ENCODE data around the gene TNF.

Gene TNF

DNA sequence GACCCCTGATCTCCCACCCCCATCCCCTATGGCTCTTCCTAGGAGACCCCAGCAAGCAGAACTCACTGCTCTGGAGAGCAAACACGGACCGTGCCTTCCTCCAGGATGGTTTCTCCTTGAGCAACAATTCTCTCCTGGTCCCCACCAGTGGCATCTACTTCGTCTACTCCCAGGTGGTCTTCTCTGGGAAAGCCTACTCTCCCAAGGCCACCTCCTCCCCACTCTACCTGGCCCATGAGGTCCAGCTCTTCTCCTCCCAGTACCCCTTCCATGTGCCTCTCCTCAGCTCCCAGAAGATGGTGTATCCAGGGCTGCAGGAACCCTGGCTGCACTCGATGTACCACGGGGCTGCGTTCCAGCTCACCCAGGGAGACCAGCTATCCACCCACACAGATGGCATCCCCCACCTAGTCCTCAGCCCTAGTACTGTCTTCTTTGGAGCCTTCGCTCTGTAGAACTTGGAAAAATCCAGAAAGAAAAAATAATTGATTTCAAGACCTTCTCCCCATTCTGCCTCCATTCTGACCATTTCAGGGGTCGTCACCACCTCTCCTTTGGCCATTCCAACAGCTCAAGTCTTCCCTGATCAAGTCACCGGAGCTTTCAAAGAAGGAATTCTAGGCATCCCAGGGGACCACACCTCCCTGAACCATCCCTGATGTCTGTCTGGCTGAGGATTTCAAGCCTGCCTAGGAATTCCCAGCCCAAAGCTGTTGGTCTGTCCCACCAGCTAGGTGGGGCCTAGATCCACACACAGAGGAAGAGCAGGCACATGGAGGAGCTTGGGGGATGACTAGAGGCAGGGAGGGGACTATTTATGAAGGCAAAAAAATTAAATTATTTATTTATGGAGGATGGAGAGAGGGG, 1.9 kb upstream of the TNF start:
- FAIRE-seq, result no peak

DNA sequence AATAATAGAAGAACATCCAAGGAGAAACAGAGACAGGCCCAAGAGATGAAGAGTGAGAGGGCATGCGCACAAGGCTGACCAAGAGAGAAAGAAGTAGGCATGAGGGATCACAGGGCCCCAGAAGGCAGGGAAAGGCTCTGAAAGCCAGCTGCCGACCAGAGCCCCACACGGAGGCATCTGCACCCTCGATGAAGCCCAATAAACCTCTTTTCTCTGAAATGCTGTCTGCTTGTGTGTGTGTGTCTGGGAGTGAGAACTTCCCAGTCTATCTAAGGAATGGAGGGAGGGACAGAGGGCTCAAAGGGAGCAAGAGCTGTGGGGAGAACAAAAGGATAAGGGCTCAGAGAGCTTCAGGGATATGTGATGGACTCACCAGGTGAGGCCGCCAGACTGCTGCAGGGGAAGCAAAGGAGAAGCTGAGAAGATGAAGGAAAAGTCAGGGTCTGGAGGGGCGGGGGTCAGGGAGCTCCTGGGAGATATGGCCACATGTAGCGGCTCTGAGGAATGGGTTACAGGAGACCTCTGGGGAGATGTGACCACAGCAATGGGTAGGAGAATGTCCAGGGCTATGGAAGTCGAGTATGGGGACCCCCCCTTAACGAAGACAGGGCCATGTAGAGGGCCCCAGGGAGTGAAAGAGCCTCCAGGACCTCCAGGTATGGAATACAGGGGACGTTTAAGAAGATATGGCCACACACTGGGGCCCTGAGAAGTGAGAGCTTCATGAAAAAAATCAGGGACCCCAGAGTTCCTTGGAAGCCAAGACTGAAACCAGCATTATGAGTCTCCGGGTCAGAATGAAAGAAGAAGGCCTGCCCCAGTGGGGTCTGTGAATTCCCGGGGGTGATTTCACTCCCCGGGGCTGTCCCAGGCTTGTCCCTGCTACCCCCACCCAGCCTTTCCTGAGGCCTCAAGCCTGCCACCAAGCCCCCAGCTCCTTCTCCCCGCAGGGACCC, 981 bp upstream of the TNF start:
- FAIRE-seq, result no peak

DNA sequence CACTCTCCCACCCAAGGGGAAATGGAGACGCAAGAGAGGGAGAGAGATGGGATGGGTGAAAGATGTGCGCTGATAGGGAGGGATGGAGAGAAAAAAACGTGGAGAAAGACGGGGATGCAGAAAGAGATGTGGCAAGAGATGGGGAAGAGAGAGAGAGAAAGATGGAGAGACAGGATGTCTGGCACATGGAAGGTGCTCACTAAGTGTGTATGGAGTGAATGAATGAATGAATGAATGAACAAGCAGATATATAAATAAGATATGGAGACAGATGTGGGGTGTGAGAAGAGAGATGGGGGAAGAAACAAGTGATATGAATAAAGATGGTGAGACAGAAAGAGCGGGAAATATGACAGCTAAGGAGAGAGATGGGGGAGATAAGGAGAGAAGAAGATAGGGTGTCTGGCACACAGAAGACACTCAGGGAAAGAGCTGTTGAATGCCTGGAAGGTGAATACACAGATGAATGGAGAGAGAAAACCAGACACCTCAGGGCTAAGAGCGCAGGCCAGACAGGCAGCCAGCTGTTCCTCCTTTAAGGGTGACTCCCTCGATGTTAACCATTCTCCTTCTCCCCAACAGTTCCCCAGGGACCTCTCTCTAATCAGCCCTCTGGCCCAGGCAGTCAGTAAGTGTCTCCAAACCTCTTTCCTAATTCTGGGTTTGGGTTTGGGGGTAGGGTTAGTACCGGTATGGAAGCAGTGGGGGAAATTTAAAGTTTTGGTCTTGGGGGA, 754 bp downstream of the TNF start:
- FAIRE-seq, result no peak

DNA sequence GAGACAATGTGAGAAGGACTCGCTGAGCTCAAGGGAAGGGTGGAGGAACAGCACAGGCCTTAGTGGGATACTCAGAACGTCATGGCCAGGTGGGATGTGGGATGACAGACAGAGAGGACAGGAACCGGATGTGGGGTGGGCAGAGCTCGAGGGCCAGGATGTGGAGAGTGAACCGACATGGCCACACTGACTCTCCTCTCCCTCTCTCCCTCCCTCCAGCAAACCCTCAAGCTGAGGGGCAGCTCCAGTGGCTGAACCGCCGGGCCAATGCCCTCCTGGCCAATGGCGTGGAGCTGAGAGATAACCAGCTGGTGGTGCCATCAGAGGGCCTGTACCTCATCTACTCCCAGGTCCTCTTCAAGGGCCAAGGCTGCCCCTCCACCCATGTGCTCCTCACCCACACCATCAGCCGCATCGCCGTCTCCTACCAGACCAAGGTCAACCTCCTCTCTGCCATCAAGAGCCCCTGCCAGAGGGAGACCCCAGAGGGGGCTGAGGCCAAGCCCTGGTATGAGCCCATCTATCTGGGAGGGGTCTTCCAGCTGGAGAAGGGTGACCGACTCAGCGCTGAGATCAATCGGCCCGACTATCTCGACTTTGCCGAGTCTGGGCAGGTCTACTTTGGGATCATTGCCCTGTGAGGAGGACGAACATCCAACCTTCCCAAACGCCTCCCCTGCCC, 1.7 kb downstream of the TNF start:
- FAIRE-seq, result no peak

DNA sequence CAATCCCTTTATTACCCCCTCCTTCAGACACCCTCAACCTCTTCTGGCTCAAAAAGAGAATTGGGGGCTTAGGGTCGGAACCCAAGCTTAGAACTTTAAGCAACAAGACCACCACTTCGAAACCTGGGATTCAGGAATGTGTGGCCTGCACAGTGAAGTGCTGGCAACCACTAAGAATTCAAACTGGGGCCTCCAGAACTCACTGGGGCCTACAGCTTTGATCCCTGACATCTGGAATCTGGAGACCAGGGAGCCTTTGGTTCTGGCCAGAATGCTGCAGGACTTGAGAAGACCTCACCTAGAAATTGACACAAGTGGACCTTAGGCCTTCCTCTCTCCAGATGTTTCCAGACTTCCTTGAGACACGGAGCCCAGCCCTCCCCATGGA, 2.2 kb downstream of the TNF start:
- no peak for FAIRE-seq

DNA sequence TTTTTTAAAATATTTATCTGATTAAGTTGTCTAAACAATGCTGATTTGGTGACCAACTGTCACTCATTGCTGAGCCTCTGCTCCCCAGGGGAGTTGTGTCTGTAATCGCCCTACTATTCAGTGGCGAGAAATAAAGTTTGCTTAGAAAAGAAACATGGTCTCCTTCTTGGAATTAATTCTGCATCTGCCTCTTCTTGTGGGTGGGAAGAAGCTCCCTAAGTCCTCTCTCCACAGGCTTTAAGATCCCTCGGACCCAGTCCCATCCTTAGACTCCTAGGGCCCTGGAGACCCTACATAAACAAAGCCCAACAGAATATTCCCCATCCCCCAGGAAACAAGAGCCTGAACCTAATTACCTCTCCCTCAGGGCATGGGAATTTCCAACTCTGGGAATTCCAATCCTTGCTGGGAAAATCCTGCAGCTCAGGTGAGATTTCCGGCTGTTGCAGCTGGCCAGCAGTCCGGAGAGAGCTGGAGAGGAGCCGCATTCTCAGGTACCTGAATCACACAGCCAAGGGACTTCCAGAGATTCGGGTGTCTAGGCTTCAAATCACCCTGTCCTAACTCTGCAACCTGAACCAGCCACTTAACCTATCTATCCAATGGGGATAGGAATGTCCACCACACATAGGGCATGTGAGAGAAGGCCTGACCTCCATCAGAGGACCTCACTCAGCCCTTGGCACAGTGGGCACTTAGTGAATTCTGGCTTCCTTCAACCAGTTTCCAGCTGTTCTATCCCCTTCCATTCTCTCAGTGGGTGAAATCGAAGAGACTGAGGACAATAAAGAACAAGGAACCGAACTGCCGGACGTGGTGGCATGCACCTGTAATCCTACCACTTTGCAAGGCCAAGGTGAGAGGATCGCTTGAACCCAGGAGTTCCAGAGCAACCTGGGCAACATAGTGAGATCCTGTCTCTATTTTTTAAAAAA, 3.1 kb downstream of the TNF start:
- no peak for FAIRE-seq

DNA sequence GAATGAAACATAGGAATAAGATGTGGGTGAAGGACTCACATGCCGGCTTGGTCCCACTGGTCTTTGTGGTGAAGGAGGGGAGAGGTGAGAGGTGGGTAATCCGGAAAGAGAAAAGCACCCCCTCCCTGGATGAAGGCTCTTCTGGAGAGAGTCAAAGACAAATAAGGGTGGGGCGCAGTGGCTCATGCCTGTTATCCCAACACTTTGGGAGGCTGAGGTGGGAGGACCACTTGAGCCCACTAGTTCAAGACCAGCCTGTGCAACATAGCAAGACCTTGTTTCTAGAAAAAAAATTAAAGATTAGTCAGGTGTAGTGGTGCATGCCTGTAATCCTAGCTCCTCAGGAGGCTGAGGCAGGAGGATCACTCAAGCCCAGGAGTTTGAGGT, 3.7 kb downstream of the TNF start:
- no peak for FAIRE-seq

DNA sequence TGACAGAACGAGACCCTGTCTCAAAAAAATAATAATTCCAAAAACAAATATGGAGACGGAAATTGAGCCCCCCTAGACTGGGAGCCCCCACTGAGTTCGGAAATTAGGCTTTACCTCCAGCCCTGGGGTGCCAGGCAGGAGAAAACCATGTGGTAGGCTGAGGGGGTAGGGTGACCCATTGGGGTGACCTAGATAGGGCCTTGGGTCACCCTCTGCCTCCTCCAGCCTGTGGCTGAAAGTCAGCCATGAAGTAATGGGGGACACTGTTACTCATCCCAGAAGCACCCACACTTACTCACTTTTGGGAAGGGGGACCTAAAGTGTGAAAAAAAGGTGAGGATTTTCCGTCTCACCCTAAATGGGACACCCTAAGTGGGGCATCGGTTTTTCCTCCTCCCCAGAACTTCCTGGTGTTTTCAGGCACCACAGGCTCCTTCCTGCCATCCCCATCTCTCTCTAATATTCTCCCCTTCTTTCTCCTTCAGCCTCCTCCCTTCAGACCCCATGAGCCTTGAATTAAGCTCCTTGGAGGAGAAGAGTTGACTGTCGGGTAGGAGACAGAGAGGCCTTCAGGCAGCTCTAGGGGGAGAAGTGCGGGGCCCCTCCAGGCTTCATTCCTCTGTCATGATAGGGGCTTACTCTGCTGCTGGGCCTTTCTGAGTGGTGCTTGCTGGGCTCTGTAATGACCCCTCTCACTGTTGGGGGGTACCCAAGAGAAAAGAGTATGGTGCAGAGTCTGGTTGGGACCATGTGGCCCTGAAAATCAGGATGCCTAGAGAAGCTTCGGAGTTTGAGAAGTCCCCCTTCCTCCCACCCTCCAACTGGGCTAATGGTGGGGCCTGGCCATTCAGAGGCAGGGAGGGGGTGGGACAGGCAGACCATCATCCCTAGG, 4.4 kb downstream of the TNF start:
- no peak for FAIRE-seq

DNA sequence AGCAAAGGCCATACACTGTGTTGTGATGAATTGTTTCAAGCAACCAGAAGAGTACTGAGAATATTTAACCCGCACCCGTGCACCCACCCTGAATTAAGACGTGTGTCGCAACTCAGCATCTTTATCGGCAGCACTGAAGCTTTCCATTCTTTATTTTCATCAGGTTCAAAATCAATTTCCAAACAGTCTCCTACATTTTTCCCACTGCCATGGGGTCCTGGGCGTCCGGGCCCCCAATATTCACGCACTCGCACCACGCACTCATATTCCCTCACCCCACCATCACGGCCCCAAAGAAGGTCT, 5.0 kb downstream of the TNF start:
- FAIRE-seq, result no peak

DNA sequence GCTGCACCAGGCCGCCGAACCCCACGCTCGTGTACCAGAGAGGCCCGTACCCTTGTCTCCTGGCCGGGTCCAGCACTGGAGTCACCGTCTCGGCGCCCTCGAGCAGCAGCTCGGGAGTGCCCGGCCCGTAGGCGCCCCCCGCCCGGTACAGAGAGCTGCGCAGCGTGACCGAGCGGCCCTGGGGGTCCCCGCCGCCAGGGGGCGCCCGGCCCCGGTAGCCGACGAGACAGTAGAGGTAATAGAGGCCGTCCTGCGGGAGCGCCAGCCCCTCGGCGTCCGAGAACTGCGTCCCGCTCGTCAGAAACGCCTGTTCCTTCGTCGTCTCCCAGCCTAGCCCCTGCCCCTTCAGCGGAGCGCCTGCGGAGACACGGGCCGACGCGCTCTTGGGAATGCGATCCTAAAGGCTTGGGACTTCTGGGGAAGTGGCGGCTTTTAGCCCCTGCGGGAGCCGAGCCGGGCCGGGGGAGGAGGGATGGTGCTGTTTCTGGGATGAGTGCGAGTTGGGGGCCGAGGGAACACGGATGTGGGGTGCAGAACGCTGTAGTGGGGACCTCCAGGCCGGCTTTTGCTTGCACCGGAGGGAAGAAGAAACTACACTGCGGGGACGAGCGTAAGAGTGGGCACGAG, 5.6 kb downstream of the TNF start:
- FAIRE-seq, result no peak

DNA sequence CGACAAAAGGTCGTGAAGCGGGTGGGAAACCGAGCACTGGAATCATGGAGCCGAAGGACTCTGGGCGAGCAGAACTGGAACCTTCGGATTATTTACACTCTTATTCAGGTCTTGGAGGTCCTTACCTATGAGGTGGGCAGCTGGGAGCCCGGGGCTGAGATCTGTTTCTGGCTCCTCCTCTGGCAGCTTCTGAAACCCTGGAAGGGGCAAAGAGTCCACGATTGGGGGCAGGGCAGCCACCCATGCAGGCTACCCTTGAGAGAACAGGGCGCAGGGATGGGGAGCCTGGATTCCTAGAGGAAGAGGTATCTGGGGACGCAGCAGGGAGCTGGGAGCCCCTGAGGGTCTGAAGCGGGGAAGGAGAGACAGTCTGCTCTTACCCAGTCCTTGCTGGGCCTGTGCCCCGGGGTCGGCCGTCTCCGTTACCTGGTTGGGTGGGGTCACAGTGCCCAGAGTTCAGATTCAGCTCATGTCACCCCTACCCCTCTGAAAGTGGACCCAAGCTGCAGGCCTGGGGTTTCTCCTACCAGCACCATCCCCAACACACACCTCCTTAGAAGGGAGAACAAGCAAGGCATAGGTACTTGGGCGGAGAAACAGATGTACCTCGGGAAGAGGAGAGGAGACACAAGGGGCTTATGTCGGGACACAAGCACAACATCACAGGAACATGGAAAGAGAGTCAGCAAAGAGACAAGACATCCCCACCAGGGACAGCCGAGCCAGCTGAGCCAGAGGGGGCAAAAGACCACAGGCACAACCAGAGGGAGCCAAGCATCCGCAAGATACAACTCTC, 6.3 kb downstream of the TNF start:
- no peak for FAIRE-seq

DNA sequence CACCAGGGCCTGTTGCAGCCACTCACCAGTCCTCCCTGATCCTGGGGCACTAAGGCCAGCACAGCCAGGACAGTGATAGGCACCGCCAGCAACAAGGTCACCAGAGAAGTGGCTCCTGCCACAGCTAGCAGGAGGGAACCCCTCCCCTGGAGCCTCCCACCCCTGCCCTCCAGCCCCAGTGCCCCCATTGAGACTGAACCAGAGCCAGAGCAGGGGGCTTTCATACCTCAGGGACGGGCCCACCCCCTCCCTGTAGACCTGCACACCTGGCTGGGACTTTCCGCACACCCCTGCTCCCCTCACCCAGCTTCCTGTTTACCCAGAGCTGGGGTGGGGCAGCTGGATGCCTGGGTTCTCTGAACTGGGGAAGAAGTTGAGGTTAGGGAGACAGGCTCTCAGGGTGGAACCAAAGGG, 6.9 kb downstream of the TNF start, which contains the start of gene LTB:
Gene LTB, minus strand, starts transcription at position 195 of the 414 bp plus-strand sequence. Its CDS starts 7 bp downstream, at position 188.
- FAIRE-seq, result no peak

DNA sequence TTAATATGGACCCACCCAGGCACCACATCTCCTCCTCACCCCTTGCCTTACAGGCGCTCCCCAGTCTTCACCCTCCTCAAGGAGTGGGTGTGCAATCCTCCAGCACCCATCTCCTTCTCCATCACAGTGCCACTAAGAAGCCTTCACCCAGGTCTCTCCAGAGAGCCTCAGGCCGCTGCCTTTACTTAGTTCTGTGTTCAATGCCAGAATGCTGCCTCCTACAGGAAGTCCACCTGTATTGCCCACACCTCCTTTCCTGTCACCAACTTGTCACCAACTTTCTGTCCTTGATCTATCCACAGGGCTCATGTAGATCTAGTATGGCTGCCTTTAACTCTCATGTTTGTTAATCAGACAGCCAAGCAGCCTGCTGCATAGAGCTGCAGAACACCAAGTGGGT, 10.1 kb downstream of the TNF start:
- FAIRE-seq, result no peak

DNA sequence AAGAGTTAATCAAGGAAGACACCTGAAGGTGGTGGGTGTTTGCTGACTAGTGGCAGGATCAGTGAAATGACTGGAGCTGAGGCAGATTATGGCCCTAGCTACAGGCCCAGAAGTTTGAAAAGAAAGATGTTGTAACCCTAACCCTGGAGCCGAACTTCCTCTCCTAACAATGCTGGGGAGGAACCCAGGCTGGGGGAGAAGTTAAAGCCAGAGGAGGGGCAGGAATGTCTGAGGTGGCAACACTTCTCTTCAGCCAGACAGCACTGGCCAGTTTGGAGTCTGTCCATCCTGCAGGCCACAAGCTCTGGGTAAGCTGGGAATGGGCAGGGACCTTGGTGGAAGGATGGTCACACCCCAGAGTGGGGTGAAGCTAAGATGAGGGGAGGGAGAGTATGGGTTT, 10.6 kb downstream of the TNF start, which contains the start of gene LST1:
Gene LST1, plus strand, starts transcription at position 270 of the 400 bp plus-strand sequence. CDS start 1,023 bp downstream, outside the sequence.
- FAIRE-seq, result no peak

DNA sequence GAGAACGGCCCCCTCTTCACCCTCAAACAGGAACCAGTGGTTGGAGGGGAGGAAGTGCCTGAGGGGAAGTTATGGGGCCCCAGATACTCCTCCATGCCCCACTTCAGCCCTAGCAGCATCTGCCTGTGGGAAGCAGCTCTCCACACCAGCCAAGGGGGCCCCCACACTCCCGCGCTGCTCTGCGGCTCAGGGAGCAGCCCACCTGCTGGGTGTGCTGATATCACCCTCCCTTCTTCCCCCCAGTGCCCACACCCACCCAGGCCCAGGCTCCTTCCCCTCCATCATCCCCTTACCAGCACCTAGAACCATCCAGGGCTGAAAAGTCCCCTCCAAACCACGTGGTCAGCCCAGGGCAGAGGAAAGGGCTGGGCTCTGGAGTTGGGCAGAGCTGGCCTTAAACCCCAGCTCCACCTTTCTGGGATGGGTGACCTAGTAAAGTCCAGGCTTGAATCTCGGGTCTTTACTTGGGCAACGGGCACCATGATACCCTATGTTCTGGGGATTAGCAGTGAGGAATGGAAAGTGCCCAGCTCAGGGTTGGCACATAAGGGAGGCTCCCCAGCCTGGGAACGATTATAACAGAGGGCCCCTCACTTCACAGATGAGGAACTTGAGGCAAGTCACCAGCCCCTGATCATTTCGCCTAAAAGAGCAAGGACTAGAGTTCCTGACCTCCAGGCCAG, 11.4 kb downstream of the TNF start:
- no peak for FAIRE-seq

DNA sequence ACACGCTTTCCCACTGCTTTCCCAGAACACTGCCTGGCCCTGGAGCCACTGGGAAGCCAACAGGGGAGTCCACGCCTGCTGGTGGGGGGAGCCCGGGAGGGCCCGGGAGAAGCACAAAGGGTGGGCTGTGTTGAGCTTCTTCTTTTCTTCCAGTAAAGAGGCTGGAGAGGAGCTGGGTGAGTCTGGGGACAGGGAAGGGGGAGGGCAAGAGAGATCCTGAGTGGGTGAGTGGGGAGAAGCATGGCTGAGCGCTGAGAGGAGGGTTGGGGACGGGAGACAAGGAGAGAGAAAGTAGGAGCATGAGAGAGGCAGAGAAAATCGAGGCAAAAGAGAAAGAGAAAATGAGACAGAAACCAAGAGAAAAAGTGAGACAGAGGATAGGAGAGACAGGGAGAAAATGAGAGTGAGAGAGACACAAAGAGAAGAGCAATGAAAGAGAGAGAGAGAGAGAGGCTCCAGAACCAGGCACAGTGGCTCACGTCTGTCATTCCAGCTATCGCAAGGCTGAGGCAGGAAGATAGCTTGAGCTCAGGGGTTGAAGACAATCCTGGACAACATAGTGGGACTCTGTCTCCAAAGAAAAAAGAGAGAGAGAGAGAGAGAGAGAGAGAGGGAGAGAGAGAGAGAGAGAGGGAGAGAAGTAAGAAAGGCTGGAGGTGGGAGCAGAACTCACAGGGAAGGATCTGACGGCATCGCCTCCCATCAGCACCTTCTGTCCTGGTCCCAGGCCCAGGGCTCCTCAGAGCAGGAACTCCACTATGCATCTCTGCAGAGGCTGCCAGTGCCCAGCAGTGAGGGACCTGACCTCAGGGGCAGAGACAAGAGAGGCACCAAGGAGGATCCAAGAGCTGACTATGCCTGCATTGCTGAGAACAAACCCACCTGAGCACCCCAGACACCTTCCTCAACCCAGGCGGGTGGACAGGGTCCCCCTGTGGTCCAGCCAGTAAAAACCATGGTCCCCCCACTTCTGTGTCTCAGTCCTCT, 12.7 kb downstream of the TNF start:
- FAIRE-seq, result no peak
